GM21717 (cell line): ENCODE data around the gene ACOXL.

Source experiments
- ATAC-seq: cut with Tn5 transposase; IDR thresholded peaks from one replicate; pipeline ENCODE4 v1.9.1; 2021; ENCODE audit warnings: mild to moderate bottlenecking, moderate library complexity; ENCODE audit not compliant: unreplicated experiment

The ACOXL gene

GRCh38 chr2:110872521-110872920, 140.1 kb downstream of the ACOXL start:
- no peak for ATAC-seq

- ATAC-seq, result peak; percentile 28
Measured at GRCh38 chr2:110873056-110873502, 140.7 kb downstream of the ACOXL start.

GRCh38 chr2:110873597-110874452, 141.5 kb downstream of the ACOXL start:
- ATAC-seq, result no peak

- peak; percentile 32 for ATAC-seq
Measured at GRCh38 chr2:110874453-110875383, 142.3 kb downstream of the ACOXL start.

GRCh38 chr2:110875384-110875725, 143.0 kb downstream of the ACOXL start:
- ATAC-seq, result no peak

- no peak for ATAC-seq
Measured at GRCh38 chr2:110876167-110876999, 144.0 kb downstream of the ACOXL start.

- ATAC-seq, result no peak
Measured at GRCh38 chr2:110877031-110877827, 144.9 kb downstream of the ACOXL start.

GRCh38 chr2:110878150-110878549, 145.8 kb downstream of the ACOXL start:
- no peak for ATAC-seq

- ATAC-seq, result peak; percentile 67
Measured at GRCh38 chr2:110881908-110882307, 149.5 kb downstream of the ACOXL start.

GRCh38 chr2:110883406-110883805, 151.0 kb downstream of the ACOXL start:
- no peak for ATAC-seq

- no peak for ATAC-seq
Measured at GRCh38 chr2:110885256-110885655, 152.9 kb downstream of the ACOXL start.

- ATAC-seq, result no peak
Measured at GRCh38 chr2:110886826-110887573, 154.6 kb downstream of the ACOXL start.

GRCh38 chr2:110888411-110888810, 156.0 kb downstream of the ACOXL start:
- no peak for ATAC-seq

GRCh38 chr2:110891626-110892025, 159.3 kb downstream of the ACOXL start:
- no peak for ATAC-seq

- ATAC-seq, result no peak
Measured at GRCh38 chr2:110896226-110896625, 163.9 kb downstream of the ACOXL start.

GRCh38 chr2:110897966-110898365, 165.6 kb downstream of the ACOXL start:
- no peak for ATAC-seq

- ATAC-seq, result no peak
Measured at GRCh38 chr2:110900191-110900590, 167.8 kb downstream of the ACOXL start.

- ATAC-seq, result no peak
Measured at GRCh38 chr2:110903548-110903947, 171.2 kb downstream of the ACOXL start.

- no peak for ATAC-seq
Measured at GRCh38 chr2:110904116-110904778, 171.9 kb downstream of the ACOXL start.
